Measurements from ENCODE around the gene USP3.

DNA sequence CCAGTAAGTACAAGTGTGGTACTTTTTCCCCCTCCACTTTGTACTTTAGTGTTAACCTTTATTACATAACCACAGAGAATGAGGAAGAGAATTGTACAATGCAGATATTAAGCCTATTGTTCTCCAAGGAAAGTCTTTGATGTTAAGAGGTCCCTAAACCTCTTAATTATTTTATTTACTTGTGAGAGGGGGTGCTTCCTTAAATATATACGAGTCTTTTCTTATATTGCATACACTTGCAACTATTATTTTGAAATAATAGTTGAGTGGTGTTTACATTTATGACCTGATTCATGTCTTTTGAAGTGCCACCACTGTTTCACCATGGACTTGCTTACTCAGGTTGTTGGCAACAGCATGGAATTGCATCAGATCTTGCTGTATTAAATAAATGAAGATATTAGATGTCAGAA lies 10.1 kb downstream of the USP3 start:
- TF ChIP-seq, protein P1, sequence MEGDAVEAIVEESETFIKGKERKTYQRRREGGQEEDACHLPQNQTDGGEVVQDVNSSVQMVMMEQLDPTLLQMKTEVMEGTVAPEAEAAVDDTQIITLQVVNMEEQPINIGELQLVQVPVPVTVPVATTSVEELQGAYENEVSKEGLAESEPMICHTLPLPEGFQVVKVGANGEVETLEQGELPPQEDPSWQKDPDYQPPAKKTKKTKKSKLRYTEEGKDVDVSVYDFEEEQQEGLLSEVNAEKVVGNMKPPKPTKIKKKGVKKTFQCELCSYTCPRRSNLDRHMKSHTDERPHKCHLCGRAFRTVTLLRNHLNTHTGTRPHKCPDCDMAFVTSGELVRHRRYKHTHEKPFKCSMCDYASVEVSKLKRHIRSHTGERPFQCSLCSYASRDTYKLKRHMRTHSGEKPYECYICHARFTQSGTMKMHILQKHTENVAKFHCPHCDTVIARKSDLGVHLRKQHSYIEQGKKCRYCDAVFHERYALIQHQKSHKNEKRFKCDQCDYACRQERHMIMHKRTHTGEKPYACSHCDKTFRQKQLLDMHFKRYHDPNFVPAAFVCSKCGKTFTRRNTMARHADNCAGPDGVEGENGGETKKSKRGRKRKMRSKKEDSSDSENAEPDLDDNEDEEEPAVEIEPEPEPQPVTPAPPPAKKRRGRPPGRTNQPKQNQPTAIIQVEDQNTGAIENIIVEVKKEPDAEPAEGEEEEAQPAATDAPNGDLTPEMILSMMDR (conservative IDR thresholded peaks at IDR 0.05; ENCODE audit: low read length) = no peak
- TF ChIP-seq EZH2phosphoT487 (IDR thresholded peaks at IDR 0.05; ENCODE audit: borderline replicate concordance) = no peak
